ENCODE data around the gene CDHR4.
"Not testable (repeated sequence)": the region's sequence is repeated elsewhere in the genome, so short reads cannot be mapped to it uniquely, and the experiment has no call there.

CDHR4 gene

GRCh38 chr3:49759226-49759625 is 40.4 kb downstream of the CDHR4 start:
- no peak for DNase-seq (ENCODE audit: low read depth)
- TF ChIP-seq CTCF (conservative IDR thresholded peaks at IDR 0.05; ENCODE audit: low read depth, low read length): no peak
- no peak overlapping the region for H3K4me3 ChIP-seq (ENCODE audit: low read length)

- TF ChIP-seq CTCF (conservative IDR thresholded peaks at IDR 0.05; ENCODE audit: low read depth, low read length): no peak
- DNase-seq (ENCODE audit: low read depth): no peak
These were observed 42.5 kb downstream of the CDHR4 start for GRCh38 chr3:49757197-49757596.

GRCh38 chr3:49756036-49756435 is 43.6 kb downstream of the CDHR4 start:
- DNase-seq (ENCODE audit: low read depth): no peak
- TF ChIP-seq CTCF (conservative IDR thresholded peaks at IDR 0.05; ENCODE audit: low read depth, low read length): no peak

More at GRCh38 chr3:49757197-49757596, 42.5 kb downstream of the CDHR4 start:
- H3K4me3 ChIP-seq (ENCODE audit: low read length): no peak overlapping the region

GRCh38 chr3:49754536-49754935 is 45.1 kb downstream of the CDHR4 start:
- no peak for TF ChIP-seq CTCF (conservative IDR thresholded peaks at IDR 0.05; ENCODE audit: low read depth, low read length)
- no peak overlapping the region for H3K4me3 ChIP-seq (ENCODE audit: low read length)
- DNase-seq (ENCODE audit: low read depth): no peak

More at GRCh38 chr3:49756036-49756435, 43.6 kb downstream of the CDHR4 start:
- H3K4me3 ChIP-seq (ENCODE audit: low read length): no peak overlapping the region

- H3K4me3 ChIP-seq (ENCODE audit: low read length): no peak overlapping the region
- no peak for DNase-seq (ENCODE audit: low read depth)
- no peak for TF ChIP-seq CTCF (conservative IDR thresholded peaks at IDR 0.05; ENCODE audit: low read depth, low read length)
These were observed 48.2 kb downstream of the CDHR4 start for GRCh38 chr3:49751501-49751900.

GRCh38 chr3:49750056-49750455 is 49.6 kb downstream of the CDHR4 start:
- no peak overlapping the region for H3K4me3 ChIP-seq (ENCODE audit: low read length)
- TF ChIP-seq CTCF (conservative IDR thresholded peaks at IDR 0.05; ENCODE audit: low read depth, low read length): no peak
- no peak for DNase-seq (ENCODE audit: low read depth)

- H3K4me3 ChIP-seq (ENCODE audit: low read length); DNase-seq (ENCODE audit: low read depth): not testable (repeated sequence)
These were observed 50.8 kb downstream of the CDHR4 start for GRCh38 chr3:49748874-49749273.

Data from retinal pigment epithelial cell (primary cell).